Measurements from ENCODE around the gene ITSN2.
"Not testable (repeated sequence)": the region's sequence is repeated elsewhere in the genome, so short reads cannot be mapped to it uniquely, and the experiment has no call there.

DNA sequence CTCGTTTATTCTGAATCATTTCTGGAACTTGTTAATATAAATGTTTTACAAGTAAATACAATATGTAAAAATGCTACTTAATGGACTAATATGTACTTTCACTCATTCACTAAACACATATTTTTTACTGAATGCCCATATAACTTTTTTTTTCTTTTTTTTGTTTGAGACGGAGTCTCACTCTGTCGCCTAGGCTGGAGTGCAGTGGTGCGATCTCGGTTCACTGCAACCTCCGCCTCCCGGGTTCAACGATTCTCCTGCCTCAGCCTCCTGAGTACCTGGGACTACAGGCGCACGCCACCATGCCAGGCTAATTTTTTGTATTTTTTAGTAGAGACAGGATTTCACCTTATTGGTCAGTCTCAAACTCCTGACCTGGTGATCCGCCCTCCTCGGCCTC lies 2.6 kb downstream of the ITSN2 start:
- TF ChIP-seq, protein P1, sequence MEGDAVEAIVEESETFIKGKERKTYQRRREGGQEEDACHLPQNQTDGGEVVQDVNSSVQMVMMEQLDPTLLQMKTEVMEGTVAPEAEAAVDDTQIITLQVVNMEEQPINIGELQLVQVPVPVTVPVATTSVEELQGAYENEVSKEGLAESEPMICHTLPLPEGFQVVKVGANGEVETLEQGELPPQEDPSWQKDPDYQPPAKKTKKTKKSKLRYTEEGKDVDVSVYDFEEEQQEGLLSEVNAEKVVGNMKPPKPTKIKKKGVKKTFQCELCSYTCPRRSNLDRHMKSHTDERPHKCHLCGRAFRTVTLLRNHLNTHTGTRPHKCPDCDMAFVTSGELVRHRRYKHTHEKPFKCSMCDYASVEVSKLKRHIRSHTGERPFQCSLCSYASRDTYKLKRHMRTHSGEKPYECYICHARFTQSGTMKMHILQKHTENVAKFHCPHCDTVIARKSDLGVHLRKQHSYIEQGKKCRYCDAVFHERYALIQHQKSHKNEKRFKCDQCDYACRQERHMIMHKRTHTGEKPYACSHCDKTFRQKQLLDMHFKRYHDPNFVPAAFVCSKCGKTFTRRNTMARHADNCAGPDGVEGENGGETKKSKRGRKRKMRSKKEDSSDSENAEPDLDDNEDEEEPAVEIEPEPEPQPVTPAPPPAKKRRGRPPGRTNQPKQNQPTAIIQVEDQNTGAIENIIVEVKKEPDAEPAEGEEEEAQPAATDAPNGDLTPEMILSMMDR (IDR thresholded peaks at IDR 0.05): not testable (repeated sequence)
- TF ChIP-seq POLR2A (IDR thresholded peaks at IDR 0.05): not testable (repeated sequence)
